COLO829 (cell line): ENCODE data around the gene VPS45.
A peak's percentile ranks its signal among the peaks of the same experiment; 100 is the strongest.
"Not testable (repeated sequence)": the region's sequence is repeated elsewhere in the genome, so short reads cannot be mapped to it uniquely, and the experiment has no call there.

ENCODE experiments used
- DNase-seq: peaks from one replicate; pipeline ENCODE4 v3.0.0; 2012; ENCODE audit warnings: low spot score

VPS45 gene

DNA sequence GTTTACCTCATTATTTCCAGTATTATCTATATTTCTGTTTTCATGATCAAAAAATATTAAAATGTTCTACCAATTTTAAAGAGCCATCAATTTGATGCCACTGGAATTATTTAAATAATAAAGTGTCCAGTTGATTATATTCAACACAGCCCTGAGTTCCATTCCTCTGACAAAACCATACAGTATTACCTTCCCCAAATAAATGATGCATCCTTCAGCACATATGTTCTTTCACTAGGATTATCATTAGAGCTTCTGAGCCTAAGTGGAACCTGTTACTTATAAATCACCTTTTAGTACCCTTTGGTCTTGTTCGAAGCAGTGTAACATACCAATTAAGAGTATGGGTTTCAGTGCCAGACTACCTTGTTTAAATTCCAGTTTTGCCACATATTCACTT lies 64.8 kb downstream of the VPS45 start:
- no peak for DNase-seq

DNA sequence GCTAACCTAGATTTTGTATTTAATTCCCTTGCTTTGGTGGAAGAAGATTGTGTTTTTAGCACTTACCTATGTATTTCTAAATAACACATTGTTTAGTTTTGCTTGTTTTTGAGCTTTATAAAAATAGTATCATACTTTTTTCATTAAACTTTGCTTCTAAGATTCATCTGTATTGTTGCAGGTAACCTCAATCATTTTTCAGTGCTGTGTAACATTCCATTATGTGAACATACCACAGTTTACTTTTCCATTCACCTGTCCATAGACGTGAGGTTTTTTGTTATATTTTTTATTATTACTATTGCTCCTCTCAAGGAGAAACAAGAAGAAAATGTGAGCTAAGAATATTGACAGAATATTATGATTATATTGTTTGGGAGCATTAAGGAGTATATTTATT lies 67.0 kb downstream of the VPS45 start:
- DNase-seq: no peak

DNA sequence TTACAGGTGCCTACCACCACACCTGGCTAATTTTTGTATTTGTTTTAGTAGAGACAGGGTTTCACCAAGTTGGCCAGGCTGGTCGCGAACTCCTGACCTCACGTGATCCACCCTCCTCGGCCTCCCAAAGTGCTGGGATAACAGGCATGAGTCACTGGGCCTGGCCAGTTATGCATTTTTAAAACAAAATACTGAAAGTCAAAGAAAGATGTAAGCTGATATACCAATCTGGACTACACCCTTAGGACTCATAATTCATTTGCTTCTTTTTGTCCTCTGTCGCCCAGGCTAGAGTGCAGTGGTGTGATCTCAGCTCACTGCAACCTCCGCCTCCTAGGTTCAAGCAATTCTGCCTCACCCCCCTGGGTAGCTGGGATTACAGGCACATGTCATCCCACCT lies 67.8 kb downstream of the VPS45 start:
- not testable (repeated sequence) for DNase-seq

DNA sequence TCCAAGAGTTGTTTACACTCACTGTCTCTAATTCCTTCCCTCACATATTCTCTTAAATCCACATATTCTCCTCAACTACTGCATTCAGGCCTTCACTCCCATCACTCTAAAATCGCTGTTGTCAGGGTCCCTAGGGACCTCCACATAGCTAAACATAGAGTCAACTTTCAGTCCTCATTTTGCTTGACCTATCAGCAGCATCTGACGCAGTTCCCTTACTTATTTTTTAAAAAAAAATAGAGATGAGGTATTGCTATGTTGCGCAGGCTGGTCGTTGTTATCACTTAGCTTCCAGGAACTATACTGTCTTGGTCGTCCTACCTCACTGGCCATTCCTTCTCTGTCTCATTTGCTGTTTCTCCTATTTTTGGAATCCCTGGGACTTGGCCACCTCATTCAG lies 70.5 kb downstream of the VPS45 start:
- no peak for DNase-seq

DNA sequence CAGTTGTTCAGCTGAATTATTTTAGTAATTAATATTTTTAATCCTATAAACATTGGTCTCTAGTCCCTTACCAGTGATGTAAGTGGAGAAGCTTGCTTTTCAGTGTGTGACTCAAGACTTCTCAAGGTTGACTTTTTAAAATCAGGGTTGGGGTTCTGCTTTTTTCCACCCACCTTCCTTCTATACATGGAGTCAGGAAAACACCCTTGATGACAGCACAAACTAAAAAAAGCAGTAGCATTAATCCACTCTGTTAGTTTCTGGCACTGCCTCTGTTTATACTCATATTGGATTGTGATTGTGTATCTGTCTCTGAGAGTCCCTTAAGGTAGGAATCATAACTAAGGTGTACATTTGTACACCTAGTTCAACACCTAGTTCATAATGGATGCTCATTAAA lies 73.9 kb downstream of the VPS45 start:
- no peak for DNase-seq

DNA sequence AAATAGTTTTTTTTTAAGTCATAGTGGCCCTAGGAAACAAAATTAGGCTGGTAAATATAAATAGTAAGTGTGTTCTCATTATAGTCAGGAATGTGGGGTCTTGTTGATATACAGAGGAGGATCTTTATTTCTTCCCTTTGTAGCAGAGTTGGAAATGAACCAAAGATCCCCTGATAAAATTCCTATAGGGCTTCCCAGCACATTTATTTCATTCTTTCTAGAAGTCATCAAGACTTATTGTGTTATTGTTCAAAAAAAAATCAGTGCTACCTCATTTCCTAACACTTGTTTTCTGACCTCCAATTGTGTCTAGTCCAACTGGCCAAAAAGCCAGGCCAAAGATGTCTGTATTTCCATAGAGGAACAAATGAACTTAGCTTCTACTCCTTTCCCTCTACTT lies 74.5 kb downstream of the VPS45 start:
- no peak for DNase-seq

- DNase-seq: no peak
Observed at GRCh38 chr1:150144606-150145005, 77.0 kb downstream of the VPS45 start.

- DNase-seq: not testable (repeated sequence)
Observed at GRCh38 chr1:150146016-150146415, 78.4 kb downstream of the VPS45 start.

DNA sequence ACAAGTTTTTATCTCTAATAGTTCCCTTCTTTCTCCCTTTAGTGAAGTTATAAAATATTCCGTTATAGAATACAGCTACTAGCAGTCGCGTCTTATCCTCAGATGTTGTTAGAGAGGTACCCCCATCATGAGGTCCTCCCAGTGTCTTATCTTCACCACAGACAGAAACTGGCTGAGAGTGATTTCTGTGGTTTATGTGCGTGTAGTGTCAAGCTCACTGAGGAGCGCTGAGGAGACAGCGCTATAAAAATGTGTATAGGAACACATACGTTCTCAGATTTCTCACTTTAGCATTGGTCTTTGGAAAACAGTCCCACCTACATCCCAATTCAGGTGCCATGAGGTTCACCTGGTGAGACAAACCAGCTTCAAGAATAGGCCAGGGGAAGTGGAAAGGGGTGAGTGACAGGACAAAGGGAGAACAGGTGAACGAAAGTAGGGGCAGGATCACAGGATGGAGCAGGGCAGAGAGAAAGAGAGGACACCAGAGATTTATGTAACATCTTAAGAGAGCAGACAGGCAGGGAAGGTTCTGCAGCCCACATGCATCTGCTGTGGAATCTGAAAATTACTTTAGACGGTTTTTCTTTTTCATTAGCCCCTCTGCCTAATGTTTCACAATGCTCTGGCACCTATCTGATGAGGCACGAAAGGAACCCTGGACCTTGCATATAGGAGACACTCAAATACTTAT lies 79.4 kb downstream of the VPS45 start:
- DNase-seq: no peak

- no peak for DNase-seq
Observed at GRCh38 chr1:150148837-150149270, 81.3 kb downstream of the VPS45 start.

- no peak for DNase-seq
Observed at GRCh38 chr1:150149271-150150132, 81.9 kb downstream of the VPS45 start, which contains the start of gene PLEKHO1. Gene PLEKHO1 (plus strand): TSS chr1:150149916. CDS start chr1:150150258, 342 bp downstream.

GRCh38 chr1:150150133-150151021 lies 82.8 kb downstream of the VPS45 start:
- no peak for DNase-seq

DNA sequence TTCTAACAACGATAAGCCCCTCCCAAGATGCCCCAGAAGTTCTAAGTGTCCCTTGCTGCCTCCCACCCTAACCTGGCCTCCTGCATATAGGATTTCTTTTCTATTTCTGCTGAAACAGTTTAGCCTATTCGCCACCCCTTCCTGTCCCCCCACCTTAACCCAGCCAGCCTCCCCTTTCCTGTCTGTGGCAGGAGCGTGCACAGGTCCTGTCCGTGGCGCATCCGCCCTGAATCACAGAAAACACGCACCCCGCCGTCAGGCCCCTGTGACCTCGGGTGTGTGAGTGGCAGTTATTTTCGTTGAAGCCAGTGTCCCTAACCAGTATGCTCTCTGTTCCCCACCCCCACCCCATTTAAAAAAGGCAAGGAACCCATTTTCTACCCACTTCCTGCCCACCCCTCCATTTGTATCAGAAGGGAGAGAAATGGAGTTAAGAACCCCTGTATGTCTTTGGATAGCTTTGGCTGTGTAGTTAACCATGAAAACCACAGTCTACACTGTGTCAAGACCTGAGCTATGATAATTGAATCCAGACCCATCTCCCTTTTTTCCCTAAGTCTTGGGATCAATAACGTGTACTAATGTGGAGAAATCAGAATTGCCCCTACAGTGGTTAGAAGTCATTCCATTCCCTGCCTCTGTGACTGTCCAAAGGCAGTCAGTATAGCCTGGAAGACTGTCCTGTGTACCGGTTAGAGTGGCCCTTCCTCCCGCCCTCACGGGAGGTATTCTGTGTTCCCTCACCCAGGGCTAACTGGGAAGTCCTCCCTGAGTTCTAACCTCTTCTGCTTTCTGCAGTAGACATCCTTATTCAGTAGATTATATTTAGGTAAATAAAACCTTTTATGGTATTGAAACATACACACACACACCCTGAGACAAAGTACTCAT lies 84.0 kb downstream of the VPS45 start:
- DNase-seq: no peak

- DNase-seq: no peak
Observed at GRCh38 chr1:150152182-150152536, 84.6 kb downstream of the VPS45 start.

- DNase-seq: peak; percentile 64
Observed at GRCh38 chr1:150152772-150153456, 85.3 kb downstream of the VPS45 start.

- no peak for DNase-seq
Observed at GRCh38 chr1:150154143-150154542, 86.6 kb downstream of the VPS45 start.

- DNase-seq: no peak
Observed at GRCh38 chr1:150155413-150156071, 88.0 kb downstream of the VPS45 start.

DNA sequence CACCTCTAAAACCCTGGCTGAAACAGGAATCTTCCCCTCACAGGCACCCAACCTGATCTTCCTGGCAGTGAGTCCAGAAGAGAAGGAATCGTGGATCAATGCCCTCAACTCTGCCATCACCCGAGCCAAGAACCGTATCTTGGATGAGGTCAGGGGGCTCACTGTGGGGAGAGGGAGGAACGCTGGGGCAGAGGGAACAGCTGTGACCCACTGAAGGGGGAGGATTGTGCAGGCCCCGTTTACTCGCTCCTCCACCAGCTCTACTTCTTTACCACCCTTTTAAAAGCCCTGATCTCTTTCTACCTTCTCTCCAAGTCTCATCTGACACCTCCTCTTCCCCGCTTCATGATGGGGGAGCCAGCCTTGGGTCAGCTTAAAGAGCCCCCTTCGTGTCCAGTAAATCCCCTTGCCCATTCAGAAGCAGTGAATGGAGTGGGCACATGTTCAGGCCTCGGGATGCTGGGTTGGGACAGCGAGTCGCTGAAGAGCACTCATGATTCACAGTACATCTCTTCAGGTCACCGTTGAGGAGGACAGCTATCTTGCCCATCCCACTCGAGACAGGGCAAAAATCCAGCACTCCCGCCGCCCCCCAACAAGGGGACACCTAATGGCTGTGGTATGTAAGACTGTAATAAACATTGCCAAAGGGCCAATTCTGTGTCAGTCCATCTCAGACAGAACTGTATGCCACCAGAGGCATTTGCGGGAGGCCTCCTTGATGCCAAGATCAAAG lies 89.5 kb downstream of the VPS45 start:
- no peak for DNase-seq

DNA sequence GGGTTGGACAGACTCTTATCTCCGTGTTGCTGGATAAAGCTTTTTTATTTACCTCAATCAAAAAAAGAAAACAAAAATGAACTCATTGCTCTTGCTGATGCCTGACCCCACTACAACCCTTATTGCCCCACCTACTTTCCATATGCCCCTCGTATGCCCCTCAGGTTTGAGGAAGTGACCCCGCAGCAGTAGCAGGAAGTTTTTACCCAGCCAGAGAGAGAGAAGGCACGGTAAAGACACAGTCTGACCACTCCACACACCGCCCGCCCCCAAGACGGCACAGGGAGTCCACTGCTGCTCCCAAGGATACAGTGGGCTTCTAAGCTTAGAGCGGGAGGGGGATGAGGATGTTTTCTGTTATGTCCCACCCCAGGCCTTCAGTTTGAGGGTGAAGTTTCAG lies 92.0 kb downstream of the VPS45 start:
- no peak for DNase-seq
